Stomach (tissue), 9 donors: Measurements from ENCODE around the gene SLC39A8. TPM values are rescaled to one million over a fixed set of nuclear protein-coding genes. Genes with fewer than 3 reads are reported as not detected.

Experiments
- DNase-seq, 2 donors: peaks; one replicate each; pipeline versions ENCODE4 v3.0.0 to v3.0.0-alpha.2; 2013 to 2019
- H3K27ac ChIP-seq, 5 donors: fragments of 200-600 bp in 4 of 5; sonication (generic) in 4 of 5; one replicate each; pipeline ENCODE4 v1.5.1; 2013 to 2019; ENCODE audit warnings: mild to moderate bottlenecking in 1 of 5, moderate library complexity in 1 of 5
- H3K27me3 ChIP-seq, 3 donors: fragments of 200-600 bp; sonication (generic); one replicate each; pipeline ENCODE4 v1.5.1; 2017 to 2019; ENCODE audit warnings: mixed run types in 1 of 3
- H3K36me3 ChIP-seq, 4 donors: fragments of 200-600 bp; sonication (generic); 1 replicate in 3 of 4; 2 replicates in 1 of 4; pipeline ENCODE4 v1.5.1; 2016 to 2019
- H3K4me1 ChIP-seq, 4 donors: fragments of 200-600 bp; sonication (generic); one replicate each; pipeline ENCODE4 v1.5.1; 2016 to 2019
- H3K4me3 ChIP-seq, 4 donors: fragments of 200-600 bp; sonication (generic) in 3 of 4; one replicate each; pipeline ENCODE4 v1.5.1; 2016 to 2019; ENCODE audit warnings: mild to moderate bottlenecking in 1 of 4
- H3K9me3 ChIP-seq, 4 donors: fragments of 200-600 bp; sonication (generic); one replicate each; pipeline ENCODE4 v1.5.1; 2016 to 2019
- EP300 ChIP-seq: sonication (generic); formaldehyde crosslinking; IDR thresholded peaks from one replicate; pipeline ENCODE4 v1.6.1; 2017; ENCODE audit warnings: antibody characterized with exemption
- POLR2A ChIP-seq, 4 donors: fragments of 450-650 bp; IDR thresholded peaks; one replicate each; pipeline ENCODE4 v1.6.1; 2016; ENCODE audit warnings: antibody characterized with exemption in 4 of 4, control low read depth in 2 of 4, mild to moderate bottlenecking in 1 of 4, moderate library complexity in 1 of 4
- POLR2AphosphoS5 ChIP-seq, 3 donors: sonication (generic); formaldehyde crosslinking; IDR thresholded peaks; one replicate each; pipeline ENCODE4 v1.6.1; 2016; ENCODE audit warnings: antibody characterized with exemption in 3 of 3
- WGBS, 5 donors: extraction: QIAGEN DNeasy Blood & Tissue Kit in 3 of 5; methylation state at CpG; one replicate each; pipeline versions ENCODE4 v1.1.5 to v1.1.7; 2013 to 2018; 5-methylcytosine and 5-hydroxymethylcytosine counted together
- intact Hi-C: fragments of 100-400 bp; cut with DNase I; formaldehyde crosslinking; loops from one replicate; pipeline ENCODE4 v1.15.1; 2023; ENCODE audit warnings: low total_unique reads
- polyA plus RNA-seq, 3 donors: library from polyadenylated mRNA; stranded (reverse); fragments of 200-250 nt; gene quantifications; one replicate each; pipeline ENCODE4 v1.2.3, GENCODE V29; 2013
- total RNA-seq, 5 donors: library from RNA; depleted of rRNA; stranded (reverse); fragments of >200 nt; gene quantifications; one replicate each; pipeline versions ENCODE4 v1.1.0 to v1.2.3, GENCODE V29; 2014 to 2016
- TF ChIP-seq, protein P1 (sequence below), 7 experiments: fragments of 450-650 bp in 4 of 7; fragments of 200-600 bp in 3 of 7; sonication (generic) in 3 of 7; IDR thresholded peaks; one replicate each; pipeline ENCODE4 v1.5.1; 2016 to 2019; ENCODE audit warnings: antibody characterized with exemption in 7 of 7, control low read depth in 2 of 7, mild to moderate bottlenecking in 1 of 7
- donor health status: healthy with polysubstance abuse.
- donor health status: Bipolar disorder and iron deficiency.
- donor health status: healthy.

Gene SLC39A8
- total and polyA plus RNA-seq, 8 donors = 1.8 to 24.6 (median 9.4) TPM

DNA sequence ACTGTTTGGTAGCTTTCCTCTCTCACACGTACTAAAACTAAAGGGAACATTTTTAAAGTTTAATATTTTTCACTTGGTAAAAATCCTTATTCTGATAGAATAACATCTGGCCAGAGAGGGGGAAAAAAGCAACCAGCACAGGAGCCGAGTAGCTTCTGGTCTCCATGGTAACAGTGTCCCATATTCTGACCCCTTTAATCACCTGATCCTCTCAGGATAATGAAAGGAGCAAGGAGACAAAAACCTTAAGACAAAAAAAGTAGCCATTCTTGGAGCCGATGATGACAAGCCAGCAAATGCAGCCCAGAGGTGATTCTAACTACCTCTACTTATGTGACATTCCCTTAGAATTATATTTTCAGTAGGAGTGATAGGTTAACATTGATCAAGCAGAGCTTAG, 126.6 kb downstream of the SLC39A8 start:
- TF ChIP-seq POLR2A (IDR thresholded peaks at IDR 0.05) (no peak), POLR2AphosphoS5 (IDR thresholded peaks at IDR 0.05) (no peak), EP300 (no peak)
- TF ChIP-seq, protein P1, sequence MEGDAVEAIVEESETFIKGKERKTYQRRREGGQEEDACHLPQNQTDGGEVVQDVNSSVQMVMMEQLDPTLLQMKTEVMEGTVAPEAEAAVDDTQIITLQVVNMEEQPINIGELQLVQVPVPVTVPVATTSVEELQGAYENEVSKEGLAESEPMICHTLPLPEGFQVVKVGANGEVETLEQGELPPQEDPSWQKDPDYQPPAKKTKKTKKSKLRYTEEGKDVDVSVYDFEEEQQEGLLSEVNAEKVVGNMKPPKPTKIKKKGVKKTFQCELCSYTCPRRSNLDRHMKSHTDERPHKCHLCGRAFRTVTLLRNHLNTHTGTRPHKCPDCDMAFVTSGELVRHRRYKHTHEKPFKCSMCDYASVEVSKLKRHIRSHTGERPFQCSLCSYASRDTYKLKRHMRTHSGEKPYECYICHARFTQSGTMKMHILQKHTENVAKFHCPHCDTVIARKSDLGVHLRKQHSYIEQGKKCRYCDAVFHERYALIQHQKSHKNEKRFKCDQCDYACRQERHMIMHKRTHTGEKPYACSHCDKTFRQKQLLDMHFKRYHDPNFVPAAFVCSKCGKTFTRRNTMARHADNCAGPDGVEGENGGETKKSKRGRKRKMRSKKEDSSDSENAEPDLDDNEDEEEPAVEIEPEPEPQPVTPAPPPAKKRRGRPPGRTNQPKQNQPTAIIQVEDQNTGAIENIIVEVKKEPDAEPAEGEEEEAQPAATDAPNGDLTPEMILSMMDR (IDR thresholded peaks at IDR 0.05) = no peak
- 63 to 73% (median 71%) methylated on average over 3 of the region's 3 CpGs for WGBS, 5 donors

GRCh38 chr4:102217775-102218355, 127.4 kb downstream of the SLC39A8 start:
- Histone ChIP-seq H3K36me3 (no peaks in the 10 kb centered on the region), H3K4me3 (no peak overlapping the region), H3K9me3 (no peaks in the 10 kb centered on the region), H3K4me1 (no peaks in the 10 kb centered on the region), H3K27ac (no peak overlapping the region), H3K27me3 (peaks cover 0 to 5% (median 0%) of the 10 kb centered on the region in 3 donors)
- 75 to 100% (median 92%) methylated on average over 1 of the region's 1 CpG for WGBS, 5 donors
- TF ChIP-seq POLR2AphosphoS5 (IDR thresholded peaks at IDR 0.05) (no peak), EP300 (no peak), POLR2A (IDR thresholded peaks at IDR 0.05) (no peak)
- TF ChIP-seq, protein P1 (IDR thresholded peaks at IDR 0.05) = no peak
- intact Hi-C loops = no loop called here
- DNase-seq = no peak

More for the DNA sequence above, 126.6 kb downstream of the SLC39A8 start:
- Histone ChIP-seq H3K27me3 (peaks cover 0 to 5% (median 0%) of the 10 kb centered on the region in 3 donors), H3K36me3 (no peaks in the 10 kb centered on the region), H3K9me3 (no peaks in the 10 kb centered on the region), H3K27ac (no peak overlapping the region), H3K4me3 (no peak overlapping the region), H3K4me1 (no peaks in the 10 kb centered on the region)
- intact Hi-C loops = no loop called here
- DNase-seq = no peak

GRCh38 chr4:102217345-102217744, 127.9 kb downstream of the SLC39A8 start:
- Histone ChIP-seq H3K27me3 (peaks cover 0 to 5% (median 0%) of the 10 kb centered on the region in 3 donors), H3K4me3 (no peak overlapping the region), H3K9me3 (no peaks in the 10 kb centered on the region), H3K36me3 (no peaks in the 10 kb centered on the region), H3K27ac (no peak overlapping the region), H3K4me1 (no peaks in the 10 kb centered on the region)
- WGBS, 5 donors = 12 to 30% (median 22%) methylated on average over 3 of the region's 3 CpGs
- intact Hi-C loops = no loop called here
- no peak for DNase-seq
- TF ChIP-seq POLR2AphosphoS5 (IDR thresholded peaks at IDR 0.05) (no peak), EP300 (no peak), POLR2A (IDR thresholded peaks at IDR 0.05) (no peak)
- TF ChIP-seq, protein P1 (IDR thresholded peaks at IDR 0.05) = no peak

GRCh38 chr4:102216666-102217065, 128.6 kb downstream of the SLC39A8 start:
- no peak for DNase-seq
- Histone ChIP-seq H3K36me3 (no peaks in the 10 kb centered on the region), H3K27me3 (peaks cover 0 to 5% (median 0%) of the 10 kb centered on the region in 3 donors), H3K27ac (no peak overlapping the region), H3K4me3 (no peak overlapping the region), H3K9me3 (no peaks in the 10 kb centered on the region), H3K4me1 (no peaks in the 10 kb centered on the region)
- no peak for TF ChIP-seq POLR2A (IDR thresholded peaks at IDR 0.05)
- WGBS, 5 donors = 79 to 86% (median 83%) methylated on average over 3 of the region's 3 CpGs
- intact Hi-C loops = no loop called here

DNA sequence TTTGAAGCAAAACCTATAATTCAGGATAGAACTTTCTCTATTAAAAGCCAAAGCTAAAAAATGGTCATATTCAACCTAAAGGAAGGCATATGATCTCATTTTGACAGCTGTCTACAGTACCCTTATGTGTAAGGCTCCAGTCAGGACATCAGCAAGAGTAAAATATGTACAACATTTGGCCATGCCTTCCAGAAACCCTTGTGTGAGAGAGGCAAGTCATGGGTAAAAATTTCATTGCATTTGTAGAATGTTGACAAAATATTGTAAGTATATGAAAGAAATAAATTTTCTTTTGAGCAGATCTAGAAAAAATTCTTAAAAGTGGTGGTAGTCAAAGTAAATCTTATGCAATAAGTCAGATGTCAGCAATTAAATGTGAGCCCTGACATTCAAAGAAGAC, 132.3 kb downstream of the SLC39A8 start:
- Histone ChIP-seq H3K27me3 (no peaks in the 10 kb centered on the region), H3K4me1 (no peaks in the 10 kb centered on the region), H3K27ac (no peak overlapping the region), H3K4me3 (no peak overlapping the region), H3K9me3 (no peaks in the 10 kb centered on the region), H3K36me3 (no peaks in the 10 kb centered on the region)
- intact Hi-C loops = no loop called here
- no peak for DNase-seq
- TF ChIP-seq, protein P1 (IDR thresholded peaks at IDR 0.05) = no peak
- TF ChIP-seq POLR2AphosphoS5 (IDR thresholded peaks at IDR 0.05) (no peak), EP300 (no peak)
